Type B pancreatic cell (in vitro differentiated cells): ENCODE measurements around the gene LRBA. TPM values are rescaled to one million over a fixed set of nuclear protein-coding genes. Genes with fewer than 3 reads are reported as not detected.

Experiments
- DNase-seq: peaks from one replicate; pipeline ENCODE4 v3.0.0; 2021; ENCODE audit warnings: mixed read lengths; ENCODE audit not compliant: unreplicated experiment; ENCODE audit errors: extremely low spot score
- H3K27ac Mint-ChIP-seq: 2 replicates; pipeline ENCODE4 v1.8.0; 2021; ENCODE audit warnings: mild to moderate bottlenecking, mixed read lengths
- H3K27me3 Mint-ChIP-seq: 2 replicates; pipeline ENCODE4 v1.8.0; 2021; ENCODE audit warnings: mixed read lengths
- H3K36me3 Mint-ChIP-seq: 2 replicates; pipeline ENCODE4 v1.8.0; 2021; ENCODE audit warnings: mixed read lengths
- H3K4me1 Mint-ChIP-seq: one replicate; pipeline ENCODE4 v1.8.0; 2021; ENCODE audit warnings: mixed read lengths; ENCODE audit not compliant: unreplicated experiment
- H3K4me3 Mint-ChIP-seq: 2 replicates; pipeline ENCODE4 v1.8.0; 2021; ENCODE audit warnings: mild to moderate bottlenecking, mixed read lengths
- H3K9me3 Mint-ChIP-seq: 2 replicates; pipeline ENCODE4 v1.8.0; 2021; ENCODE audit warnings: mixed read lengths
- CTCF ChIP-seq: fragments of 200-600 bp; sonication (generic); conservative IDR thresholded peaks from 2 replicates; pipeline ENCODE4 v1.5.0; 2021; ENCODE audit warnings: antibody characterized with exemption, mild to moderate bottlenecking
- total RNA-seq: library from RNA; stranded (reverse); gene quantifications from 2 replicates; pipeline ENCODE4 v1.2.1, GENCODE V29; 2021; ENCODE audit warnings: low replicate concordance

Gene LRBA
- total RNA-seq, 1 donor from 2014 or later, result 64.5 TPM

DNA sequence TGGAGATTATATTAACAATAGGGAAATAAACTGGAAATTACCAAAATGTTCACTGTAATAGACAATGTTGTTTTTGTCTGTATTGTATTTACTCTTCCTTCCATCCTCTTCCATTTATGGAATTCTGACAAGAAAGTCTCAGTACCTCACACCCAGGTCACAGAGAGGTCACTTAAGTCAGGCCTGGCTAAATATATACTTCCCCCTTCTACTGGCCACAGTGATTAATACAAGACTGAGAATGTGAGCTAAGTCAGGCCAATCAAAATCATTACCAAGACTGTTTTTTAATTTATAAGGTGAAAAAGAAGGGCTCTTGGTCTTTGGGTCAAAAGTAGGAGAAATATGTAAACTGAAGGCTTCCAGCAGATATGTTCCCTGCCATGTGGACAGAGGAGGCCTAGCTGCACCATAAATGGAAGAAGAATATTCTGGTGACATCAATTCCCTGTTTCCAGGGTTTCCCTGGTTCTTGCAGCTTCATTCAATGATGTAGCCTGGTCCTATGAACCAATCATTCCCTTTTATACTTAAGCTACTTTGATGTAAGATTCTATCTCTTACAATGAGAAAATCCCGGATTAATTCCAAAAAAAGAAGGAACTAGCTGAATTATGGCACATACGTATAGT, 64.3 kb downstream of the LRBA start:
- Mint-ChIP-seq H3K27ac (no peak overlapping the region), H3K4me3 (no peak overlapping the region), H3K27me3 (no peaks in the 10 kb centered on the region), H3K4me1 (peaks cover 5% of the 10 kb centered on the region), H3K36me3 (peaks cover 12% of the 10 kb centered on the region), H3K9me3 (peaks cover 5% of the 10 kb centered on the region)
- no peak for TF ChIP-seq CTCF
- no peak for DNase-seq

DNA sequence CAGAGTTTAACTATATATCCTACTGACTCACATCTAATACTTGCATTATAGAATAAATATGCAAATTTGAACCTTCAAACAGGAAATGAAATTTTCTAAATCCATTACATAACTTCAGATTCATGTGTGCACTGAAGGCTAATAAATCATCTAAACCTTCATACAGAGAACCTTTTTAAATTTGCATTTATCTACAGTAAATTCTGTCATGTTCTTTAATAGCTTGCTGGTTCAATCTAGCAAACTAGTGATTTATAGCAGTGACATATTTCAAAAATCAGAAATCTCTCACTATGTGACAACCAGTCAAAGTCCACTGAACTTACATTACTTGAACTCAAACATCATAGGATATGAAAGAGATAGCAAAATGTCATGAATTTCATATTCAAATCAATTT, 65.1 kb downstream of the LRBA start:
- Mint-ChIP-seq H3K4me1 (peaks cover 5% of the 10 kb centered on the region), H3K36me3 (peaks cover 9% of the 10 kb centered on the region), H3K27ac (no peak overlapping the region), H3K4me3 (no peak overlapping the region), H3K27me3 (no peaks in the 10 kb centered on the region), H3K9me3 (peaks cover 5% of the 10 kb centered on the region)
- no peak for TF ChIP-seq CTCF
- DNase-seq, result no peak

DNA sequence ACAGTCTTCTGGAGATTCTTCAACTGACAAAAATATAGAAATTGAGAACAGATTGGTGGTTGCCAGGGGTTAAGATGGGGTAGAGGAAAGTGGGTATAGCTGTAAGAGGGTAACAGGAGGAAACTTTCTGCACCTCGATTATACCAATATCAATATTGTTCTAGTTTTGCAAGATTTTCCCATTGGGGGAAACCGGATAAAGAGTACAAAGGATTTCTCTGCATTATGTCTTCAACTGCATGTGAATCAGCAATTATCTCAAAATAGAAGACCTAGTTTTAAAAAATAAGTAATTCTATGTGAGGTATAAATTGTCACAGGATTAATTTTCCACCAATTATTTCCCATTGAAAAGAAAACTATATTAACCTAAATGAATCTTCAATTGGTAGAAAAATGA, 65.7 kb downstream of the LRBA start:
- Mint-ChIP-seq H3K27me3 (no peaks in the 10 kb centered on the region), H3K4me1 (peaks cover 5% of the 10 kb centered on the region)
- no peak for TF ChIP-seq CTCF

DNA sequence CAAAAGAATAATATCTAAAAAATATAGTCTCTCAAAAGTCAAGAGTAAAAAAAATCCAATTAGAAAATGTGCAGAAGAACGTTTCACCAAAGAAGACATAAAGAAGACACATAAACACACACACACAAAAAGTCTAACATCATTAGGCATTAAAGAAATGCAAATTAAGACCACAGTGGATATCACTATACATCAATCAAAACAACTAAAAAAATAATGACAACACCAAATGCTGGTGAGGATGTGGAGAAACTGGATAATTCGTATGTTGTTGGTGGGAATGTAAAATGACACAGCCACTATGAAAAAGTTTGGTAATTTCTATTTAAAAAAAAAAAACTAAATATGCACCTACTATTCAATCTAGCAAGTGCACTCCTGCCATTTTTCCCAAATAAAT, 66.4 kb downstream of the LRBA start:
- no peak for TF ChIP-seq CTCF
- Mint-ChIP-seq H3K36me3 (peaks cover 7% of the 10 kb centered on the region), H3K4me1 (peaks cover 8% of the 10 kb centered on the region), H3K4me3 (no peak overlapping the region), H3K27ac (no peak overlapping the region), H3K9me3 (peaks cover 5% of the 10 kb centered on the region), H3K27me3 (no peaks in the 10 kb centered on the region)
- no peak for DNase-seq

More for the DNA sequence above, 65.7 kb downstream of the LRBA start:
- Mint-ChIP-seq H3K4me3 (no peak overlapping the region), H3K27ac (no peak overlapping the region), H3K36me3 (peaks cover 7% of the 10 kb centered on the region), H3K9me3 (peaks cover 5% of the 10 kb centered on the region)
- DNase-seq, result no peak

GRCh38 chr4:150948074-150948473, 67.0 kb downstream of the LRBA start:
- DNase-seq, result no peak
- H3K4me1 Mint-ChIP-seq, result peaks cover 9% of the 10 kb centered on the region
- H3K27ac Mint-ChIP-seq, result no peak overlapping the region
- H3K27me3 Mint-ChIP-seq, result no peaks in the 10 kb centered on the region
- peaks cover 7% of the 10 kb centered on the region for H3K36me3 Mint-ChIP-seq
- no peak for TF ChIP-seq CTCF
- no peak overlapping the region for H3K4me3 Mint-ChIP-seq
- peaks cover 5% of the 10 kb centered on the region for H3K9me3 Mint-ChIP-seq

DNA sequence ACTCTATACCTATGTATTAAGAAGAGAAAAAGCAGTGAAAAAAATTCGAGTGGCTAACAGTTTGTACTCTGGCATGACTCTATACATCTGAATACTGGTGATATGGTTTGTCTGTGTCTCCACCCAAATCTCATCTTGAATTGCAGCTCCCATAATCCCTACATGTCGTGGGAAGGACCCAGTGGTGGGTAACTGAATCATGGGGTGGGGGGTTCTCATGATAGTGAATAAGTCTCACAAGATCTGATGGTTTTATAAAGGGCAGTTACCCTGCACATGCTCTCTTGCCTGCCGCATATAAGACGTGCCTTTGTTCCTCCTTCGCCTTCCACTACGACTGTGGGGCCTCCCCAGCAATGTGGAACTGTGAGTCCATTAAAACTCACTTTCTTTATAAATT, 70.4 kb downstream of the LRBA start:
- no peak for TF ChIP-seq CTCF
- Mint-ChIP-seq H3K9me3 (peaks cover 2% of the 10 kb centered on the region), H3K27me3 (no peaks in the 10 kb centered on the region), H3K4me1 (peaks cover 4% of the 10 kb centered on the region), H3K27ac (no peak overlapping the region), H3K4me3 (no peak overlapping the region), H3K36me3 (peaks cover under 1% of the 10 kb centered on the region)
- no peak for DNase-seq
